GM10266 (cell line): ENCODE results near the gene OVCA2.

ENCODE experiments used
- DNase-seq: peaks from one replicate; pipeline ENCODE4 v3.0.0; 2012; ENCODE audit errors: extremely low spot score
- CTCF ChIP-seq: IDR thresholded peaks from 2 replicates; pipeline ENCODE4 v1.5.1; 2012; ENCODE audit warnings: mild to moderate bottlenecking, low read depth; ENCODE audit not compliant: control insufficient read depth, insufficient read depth; ENCODE audit errors: missing control alignments

The OVCA2 gene

GRCh38 chr17:2043785-2044184 lies 2.0 kb downstream of the OVCA2 start:
- no peak for DNase-seq
- no peak for TF ChIP-seq CTCF

GRCh38 chr17:2044263-2044894 lies 2.6 kb downstream of the OVCA2 start:
- no peak for TF ChIP-seq CTCF
- DNase-seq = no peak

GRCh38 chr17:2047590-2047989 lies 5.8 kb downstream of the OVCA2 start:
- TF ChIP-seq CTCF = no peak
- DNase-seq = no peak

- DNase-seq = no peak
- no peak for TF ChIP-seq CTCF
Measured at GRCh38 chr17:2048805-2049204, 7.0 kb downstream of the OVCA2 start.

GRCh38 chr17:2049333-2050299 lies 7.8 kb downstream of the OVCA2 start:
- peak; percentile 96 for DNase-seq
- TF ChIP-seq CTCF = no peak

GRCh38 chr17:2050300-2051060 lies 8.7 kb downstream of the OVCA2 start:
- DNase-seq = peak; percentile 86
- TF ChIP-seq CTCF = no peak
